Measurements from ENCODE around the gene TBCK. TPM values are rescaled to one million over a fixed set of nuclear protein-coding genes. Genes with fewer than 3 reads are reported as not detected.

TBCK gene
- total RNA-seq, 2 donors from 2014 or later: 32.9 to 46.3 TPM

GRCh38 chr4:106302062-106302438 is 14.0 kb downstream of the TBCK start:
- ATAC-seq (ENCODE audit: insufficient number of reproducible peaks, low FRiP score, low read depth) (no peak), DNase-seq (ENCODE audit: low spot score) (no peak)
- no peak overlapping the region for H3K4me3 ChIP-seq
- H3K4me1 ChIP-seq (ENCODE audit: control insufficient read depth in 1 of 2, low read depth in 2 of 2): peaks cover 0 to 5% of the 10 kb centered on the region in 2 donors
- no peaks in the 10 kb centered on the region for H3K36me3 ChIP-seq
- H3K9me3 ChIP-seq: no peaks in the 10 kb centered on the region
- no peaks in the 10 kb centered on the region for H3K27me3 ChIP-seq (replicated peaks; ENCODE audit: insufficient read depth)
- H3K27ac ChIP-seq: no peak overlapping the region
- no peak for TF ChIP-seq CTCF (IDR thresholded peaks at IDR 0.05)

- peaks cover 0 to 5% of the 10 kb centered on the region in 2 donors for H3K4me1 ChIP-seq (ENCODE audit: control insufficient read depth in 1 of 2, low read depth in 2 of 2)
- no peak overlapping the region for H3K4me3 ChIP-seq
- TF ChIP-seq CTCF (IDR thresholded peaks at IDR 0.05): no peak
- H3K27ac ChIP-seq: no peak overlapping the region
- no peak for DNase-seq (ENCODE audit: low spot score)
- no peaks in the 10 kb centered on the region for H3K9me3 ChIP-seq
- H3K36me3 ChIP-seq: no peaks in the 10 kb centered on the region
- ATAC-seq (ENCODE audit: insufficient number of reproducible peaks, low FRiP score, low read depth): no peak
- no peaks in the 10 kb centered on the region for H3K27me3 ChIP-seq (replicated peaks; ENCODE audit: insufficient read depth)
These were observed 14.5 kb downstream of the TBCK start for GRCh38 chr4:106301393-106302061.

DNA sequence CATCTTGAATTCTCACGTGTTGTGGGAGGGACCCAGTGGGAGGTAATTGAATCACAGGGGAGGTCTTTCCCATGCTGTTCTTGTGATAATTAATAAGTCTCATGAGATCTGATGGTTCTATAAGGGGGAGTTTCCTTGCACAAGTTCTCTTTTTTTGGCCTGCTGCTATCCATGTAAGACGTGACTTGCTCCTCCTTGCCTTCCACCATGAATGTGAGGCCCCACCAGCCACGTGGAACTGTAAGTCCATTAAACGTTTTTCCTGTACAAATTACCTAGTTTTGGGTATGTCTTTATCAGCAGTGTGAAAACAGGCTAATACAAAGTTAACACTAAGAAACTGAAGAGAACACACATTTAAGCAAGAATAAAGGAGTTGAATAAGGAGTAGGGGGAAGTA is 16.0 kb downstream of the TBCK start:
- no peak for TF ChIP-seq CTCF (IDR thresholded peaks at IDR 0.05)
- ATAC-seq (ENCODE audit: insufficient number of reproducible peaks, low FRiP score, low read depth) (no peak), DNase-seq (ENCODE audit: low spot score) (no peak)
- Histone ChIP-seq H3K27ac (no peak overlapping the region), H3K9me3 (no peaks in the 10 kb centered on the region), H3K27me3 (replicated peaks; ENCODE audit: insufficient read depth) (no peaks in the 10 kb centered on the region), H3K4me1 (ENCODE audit: control insufficient read depth in 1 of 2, low read depth in 2 of 2) (peaks cover 0 to 5% of the 10 kb centered on the region in 2 donors), H3K4me3 (no peak overlapping the region), H3K36me3 (no peaks in the 10 kb centered on the region)

DNA sequence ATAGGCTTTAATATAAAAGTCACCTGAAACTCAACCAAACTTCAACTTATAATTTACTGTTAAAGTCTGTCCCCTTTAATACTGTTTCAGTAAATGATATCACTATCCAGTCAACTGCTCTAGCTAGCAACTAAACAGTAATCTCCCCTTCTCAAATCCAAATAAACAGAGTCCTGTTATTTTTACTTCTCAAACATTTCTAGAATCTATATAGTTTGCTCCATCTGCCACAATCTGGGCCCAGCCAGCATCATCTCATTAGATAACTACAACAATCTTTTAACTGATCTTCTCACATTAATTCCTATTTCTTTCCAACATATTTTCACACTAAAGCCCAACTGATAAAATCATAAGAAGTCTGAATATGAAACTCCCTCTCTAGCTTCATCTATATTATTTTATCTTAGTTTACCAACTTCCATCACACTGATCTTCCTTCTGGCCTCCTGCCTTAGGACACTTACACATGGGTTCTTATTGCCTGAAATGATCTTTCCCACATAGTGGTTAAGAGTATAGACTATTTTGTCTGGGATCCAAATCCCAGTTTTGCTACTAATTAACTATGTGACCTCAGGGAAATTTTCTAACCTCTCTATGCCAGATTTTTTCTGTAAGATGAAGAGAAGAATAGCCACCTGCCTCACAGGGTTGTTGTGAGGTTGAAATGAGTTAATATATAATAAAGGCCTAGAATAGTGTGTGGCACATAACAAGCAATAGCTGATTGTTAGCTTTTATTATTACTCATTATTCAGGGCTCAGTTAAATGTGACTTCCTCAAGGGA is 18.6 kb downstream of the TBCK start:
- peaks cover 4% of the 10 kb centered on the region for H3K36me3 ChIP-seq

More for the DNA sequence above, 18.6 kb downstream of the TBCK start:
- Histone ChIP-seq H3K27me3 (replicated peaks; ENCODE audit: insufficient read depth) (no peaks in the 10 kb centered on the region), H3K4me1 (ENCODE audit: control insufficient read depth in 1 of 2, low read depth in 2 of 2) (peaks cover 0 to 4% of the 10 kb centered on the region in 2 donors), H3K4me3 (no peak overlapping the region), H3K27ac (no peak overlapping the region), H3K9me3 (no peaks in the 10 kb centered on the region)
- ATAC-seq (ENCODE audit: insufficient number of reproducible peaks, low FRiP score, low read depth) (no peak), DNase-seq (ENCODE audit: low spot score) (no peak)
- TF ChIP-seq CTCF (IDR thresholded peaks at IDR 0.05): no peak
